ENCODE data around the gene DOK4. TPM values are rescaled to one million over a fixed set of nuclear protein-coding genes. Genes with fewer than 3 reads are reported as not detected.

The DOK4 gene
- total RNA-seq, 3 donors from 2014 or later (not counting 1 experiment from before 2014, with no cell fraction given) = 0.75 to 2.5 (median 1.5) TPM

DNA sequence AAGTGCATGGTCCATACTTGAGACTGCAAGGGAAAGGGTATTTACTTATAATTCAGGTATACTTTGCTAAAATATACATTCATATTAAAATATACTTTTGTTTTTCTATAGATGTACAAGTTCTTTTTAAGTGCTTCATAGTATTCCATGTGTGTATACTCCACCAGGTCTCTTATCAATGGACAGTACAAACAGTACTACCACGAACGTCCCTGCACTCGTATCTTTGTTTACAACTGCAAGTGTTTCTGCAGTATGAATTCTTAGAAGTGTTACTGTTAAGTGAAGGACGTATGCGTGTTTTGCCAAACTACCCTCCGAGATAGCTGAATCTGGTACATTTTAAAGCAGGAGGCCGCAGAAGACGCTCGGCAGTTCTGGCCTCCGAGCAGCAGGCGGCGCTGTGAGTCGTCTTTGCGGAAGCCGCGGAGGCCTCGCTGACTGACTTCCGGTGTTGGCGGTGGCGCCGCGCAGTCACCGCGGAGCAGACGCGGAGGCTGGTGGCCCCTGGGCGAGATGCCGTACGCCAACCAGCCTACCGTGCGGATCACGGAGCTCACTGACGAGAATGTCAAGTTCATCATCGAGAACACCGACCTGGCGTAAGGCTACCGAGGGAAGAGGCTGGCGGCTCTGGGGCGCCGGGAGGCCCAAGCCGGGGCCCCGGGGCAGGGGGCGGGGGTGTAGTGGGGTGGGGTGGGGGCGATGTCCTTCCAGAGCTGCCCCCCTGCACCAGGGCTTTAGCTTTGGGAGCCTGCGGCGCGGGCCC lies 23.9 kb downstream of the DOK4 start, which contains the start of gene POLR2C:
Gene POLR2C (plus strand): TSS at position 471 of the 769 bp plus-strand sequence. CDS start 46 bp downstream, at position 517.
- peaks cover 8% of the 10 kb centered on the region for H3K36me3 Mint-ChIP-seq
- H3K9me3 Mint-ChIP-seq = no peaks in the 10 kb centered on the region
- H3K27ac Mint-ChIP-seq = peak within 1 kb of the TSS; percentile 90 to 94
- intact Hi-C loops (cut with micrococcal nuclease) = loop anchor here (1.0 kb wide), 1 partner anchor 15 kb away; the partner anchor contains the start of genes CIAPIN1 and COQ9
- Histone ChIP-seq H3K4me3 (ENCODE audit: low read length) (peak within 1 kb of the TSS; percentile 51), H3K36me3 (ENCODE audit: control insufficient read depth, insufficient read depth, low read length) (peaks cover 49% of the 10 kb centered on the region), H3K4me1 (ENCODE audit: control insufficient read depth, insufficient read depth, low read length) (peaks cover 12% of the 10 kb centered on the region), H3K27ac (ENCODE audit: low read length) (peak within 1 kb of the TSS; percentile 58), H3K9me3 (ENCODE audit: control insufficient read depth, insufficient read depth, low read length) (no peaks in the 10 kb centered on the region), H3K27me3 (ENCODE audit: control insufficient read depth, insufficient read depth, low read length) (no peaks in the 10 kb centered on the region)
- H3K4me3 Mint-ChIP-seq = peak within 1 kb of the TSS; percentile 100
- 4% methylated on average over 46 of the region's 47 CpGs for WGBS (ENCODE audit: insufficient coverage)
- no peaks in the 10 kb centered on the region for H3K27me3 Mint-ChIP-seq (ENCODE audit: low read depth in 2 of 2)
- ATAC-seq (peak; percentile 97 to 98 (median 98)), DNase-seq (peak; percentile 94 to 96)
- TF ChIP-seq, protein P1, sequence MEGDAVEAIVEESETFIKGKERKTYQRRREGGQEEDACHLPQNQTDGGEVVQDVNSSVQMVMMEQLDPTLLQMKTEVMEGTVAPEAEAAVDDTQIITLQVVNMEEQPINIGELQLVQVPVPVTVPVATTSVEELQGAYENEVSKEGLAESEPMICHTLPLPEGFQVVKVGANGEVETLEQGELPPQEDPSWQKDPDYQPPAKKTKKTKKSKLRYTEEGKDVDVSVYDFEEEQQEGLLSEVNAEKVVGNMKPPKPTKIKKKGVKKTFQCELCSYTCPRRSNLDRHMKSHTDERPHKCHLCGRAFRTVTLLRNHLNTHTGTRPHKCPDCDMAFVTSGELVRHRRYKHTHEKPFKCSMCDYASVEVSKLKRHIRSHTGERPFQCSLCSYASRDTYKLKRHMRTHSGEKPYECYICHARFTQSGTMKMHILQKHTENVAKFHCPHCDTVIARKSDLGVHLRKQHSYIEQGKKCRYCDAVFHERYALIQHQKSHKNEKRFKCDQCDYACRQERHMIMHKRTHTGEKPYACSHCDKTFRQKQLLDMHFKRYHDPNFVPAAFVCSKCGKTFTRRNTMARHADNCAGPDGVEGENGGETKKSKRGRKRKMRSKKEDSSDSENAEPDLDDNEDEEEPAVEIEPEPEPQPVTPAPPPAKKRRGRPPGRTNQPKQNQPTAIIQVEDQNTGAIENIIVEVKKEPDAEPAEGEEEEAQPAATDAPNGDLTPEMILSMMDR (IDR thresholded peaks at IDR 0.05) = peak; percentile 94
- H3K4me1 Mint-ChIP-seq = peaks cover 32 to 33% of the 10 kb centered on the region in 2 donors

DNA sequence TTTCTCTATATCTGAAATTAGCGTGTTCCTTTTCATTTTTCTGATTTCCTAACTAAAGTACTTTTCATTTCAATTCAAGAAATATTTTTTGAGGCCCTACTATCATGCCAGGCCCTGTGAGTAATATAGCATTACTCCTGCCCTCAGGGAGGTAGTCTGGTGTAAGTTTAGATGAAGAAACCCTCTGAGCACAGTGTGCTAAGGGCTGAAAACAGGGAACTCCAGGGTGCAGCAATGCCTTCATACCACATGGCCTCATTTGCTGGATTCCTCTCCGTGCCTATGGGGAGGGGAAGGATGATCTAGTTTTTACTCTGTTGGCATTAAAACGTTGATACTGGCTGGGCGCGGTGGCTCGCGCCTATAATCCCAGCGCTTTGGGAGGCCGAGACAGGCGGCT lies 34.3 kb downstream of the DOK4 start:
- Histone ChIP-seq H3K27ac (ENCODE audit: low read length) (no peak overlapping the region), H3K4me1 (ENCODE audit: control insufficient read depth, insufficient read depth, low read length) (peaks cover 11% of the 10 kb centered on the region), H3K36me3 (ENCODE audit: control insufficient read depth, insufficient read depth, low read length) (peaks cover 48% of the 10 kb centered on the region), H3K27me3 (ENCODE audit: control insufficient read depth, insufficient read depth, low read length) (no peaks in the 10 kb centered on the region), H3K9me3 (ENCODE audit: control insufficient read depth, insufficient read depth, low read length) (no peaks in the 10 kb centered on the region), H3K4me3 (ENCODE audit: low read length) (no peak overlapping the region)
- Mint-ChIP-seq H3K4me3 (no peak overlapping the region), H3K9me3 (no peaks in the 10 kb centered on the region), H3K4me1 (peaks cover 0 to 4% of the 10 kb centered on the region in 2 donors), H3K36me3 (peaks cover 7% of the 10 kb centered on the region), H3K27ac (no peak overlapping the region), H3K27me3 (ENCODE audit: low read depth in 2 of 2) (no peaks in the 10 kb centered on the region)
- DNase-seq = no peak
- TF ChIP-seq, protein P1 (IDR thresholded peaks at IDR 0.05) = no peak
- ATAC-seq = no peak
- 98% methylated on average over 10 of the region's 10 CpGs for WGBS (ENCODE audit: insufficient coverage)
- intact Hi-C loops (cut with micrococcal nuclease) = no loop called here

DNA sequence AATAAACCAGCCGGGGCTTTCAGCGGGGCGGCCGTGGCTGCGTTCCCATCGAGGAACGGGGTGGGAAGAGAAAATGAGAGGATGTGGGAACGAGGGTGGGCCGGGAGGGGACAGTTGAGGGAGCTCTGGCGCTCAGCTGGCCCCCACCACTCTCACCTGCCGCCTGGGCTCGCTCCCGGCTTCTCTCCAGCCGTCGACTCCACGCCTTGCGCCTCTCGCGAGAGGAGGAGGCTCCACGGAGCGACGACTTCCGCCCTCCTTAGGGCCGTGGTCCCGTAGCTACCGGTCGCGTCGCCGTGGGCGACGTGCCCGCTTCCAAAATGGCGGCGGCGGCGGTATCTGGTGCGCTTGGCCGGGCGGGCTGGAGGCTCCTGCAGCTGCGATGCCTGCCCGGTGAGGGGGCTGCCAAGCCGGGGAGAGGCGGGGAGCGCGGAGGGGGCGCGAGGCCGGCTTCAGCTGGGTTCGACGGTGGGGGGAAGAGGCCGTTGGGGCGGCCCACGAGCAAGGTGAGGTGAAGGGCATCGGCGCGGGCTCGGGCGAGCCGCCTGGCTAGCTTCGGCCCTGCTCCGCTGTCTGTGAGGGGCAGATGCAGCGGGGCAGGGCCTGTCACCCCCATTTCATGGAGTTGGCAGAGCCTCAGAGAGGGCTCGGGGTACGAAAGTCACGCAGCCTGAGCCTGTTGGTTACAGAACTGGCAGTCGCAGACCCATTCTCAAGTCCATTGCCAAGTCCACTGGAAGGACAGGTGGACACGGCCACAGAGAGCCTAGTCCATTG lies 38.9 kb downstream of the DOK4 start, which contains the start of the genes CIAPIN1 and COQ9:
Gene CIAPIN1 (minus strand): TSS at position 200 of the 777 bp plus-strand sequence. CDS start 6,457 bp downstream, outside the sequence.
Gene COQ9 (plus strand): TSS at position 294 of the 777 bp plus-strand sequence. CDS start 27 bp downstream, at position 321.
- H3K36me3 ChIP-seq (ENCODE audit: control insufficient read depth, insufficient read depth, low read length) = peaks cover 12% of the 10 kb centered on the region
- no peaks in the 10 kb centered on the region for H3K9me3 Mint-ChIP-seq
- H3K27me3 ChIP-seq (ENCODE audit: control insufficient read depth, insufficient read depth, low read length) = no peaks in the 10 kb centered on the region
- H3K4me3 ChIP-seq (ENCODE audit: low read length) = peak within 1 kb of the TSS; percentile 90
- H3K27ac ChIP-seq (ENCODE audit: low read length) = peak within 1 kb of the TSS; percentile 75
- intact Hi-C loops (cut with micrococcal nuclease) = loop anchor here (1.0 kb wide), 2 partner anchors 15 to 288 kb away; partner anchors contain the start of genes KATNB1 and POLR2C
- under 1% methylated on average over 65 of the region's 68 CpGs for WGBS (ENCODE audit: insufficient coverage)
- no peaks in the 10 kb centered on the region for H3K27me3 Mint-ChIP-seq (ENCODE audit: low read depth in 2 of 2)
- peaks cover 10 to 20% of the 10 kb centered on the region in 2 donors for H3K4me1 Mint-ChIP-seq
- peak; percentile 98 to 99 (median 99) for ATAC-seq
- TF ChIP-seq, protein P1 (IDR thresholded peaks at IDR 0.05) = no peak
- H3K9me3 ChIP-seq (ENCODE audit: control insufficient read depth, insufficient read depth, low read length) = no peaks in the 10 kb centered on the region
- peaks cover 20% of the 10 kb centered on the region for H3K4me1 ChIP-seq (ENCODE audit: control insufficient read depth, insufficient read depth, low read length)
- H3K27ac Mint-ChIP-seq = peak within 1 kb of the TSS; percentile 77 to 89
- H3K36me3 Mint-ChIP-seq = no peaks in the 10 kb centered on the region
- H3K4me3 Mint-ChIP-seq = peak within 1 kb of the TSS; percentile 90
- peak; percentile 87 to 97 for DNase-seq

Data from natural killer cell (primary cell).